Fibroblast of the aortic adventitia (primary cell): ENCODE data around the gene MMD2. TPM values are rescaled to one million over a fixed set of nuclear protein-coding genes. Genes with fewer than 3 reads are reported as not detected.

ENCODE experiments used
- DNase-seq: peaks from one replicate; pipeline ENCODE4 v3.0.0-alpha.2; 2010; ENCODE audit warnings: low read depth
- H3K4me3 ChIP-seq: 2 replicates; pipeline ENCODE4 v1.5.1; 2011; ENCODE audit warnings: low read depth, mild to moderate bottlenecking, control low read depth, low read length, moderate library complexity
- total RNA-seq: library from RNA; depleted of rRNA; stranded (reverse); fragments of >200 nt; gene quantifications from 2 replicates; pipeline ENCODE4 v1.2.3, GENCODE V29; 2012; ENCODE audit warnings: low replicate concordance
- TF ChIP-seq, protein P1 (sequence below): IDR thresholded peaks from 2 replicates; pipeline ENCODE4 v1.5.1; 2011; ENCODE audit warnings: mild to moderate bottlenecking, low read length, control low read depth, inconsistent platforms; ENCODE audit not compliant: insufficient read depth

MMD2 gene
- total RNA-seq, 1 donor: not detected

DNA sequence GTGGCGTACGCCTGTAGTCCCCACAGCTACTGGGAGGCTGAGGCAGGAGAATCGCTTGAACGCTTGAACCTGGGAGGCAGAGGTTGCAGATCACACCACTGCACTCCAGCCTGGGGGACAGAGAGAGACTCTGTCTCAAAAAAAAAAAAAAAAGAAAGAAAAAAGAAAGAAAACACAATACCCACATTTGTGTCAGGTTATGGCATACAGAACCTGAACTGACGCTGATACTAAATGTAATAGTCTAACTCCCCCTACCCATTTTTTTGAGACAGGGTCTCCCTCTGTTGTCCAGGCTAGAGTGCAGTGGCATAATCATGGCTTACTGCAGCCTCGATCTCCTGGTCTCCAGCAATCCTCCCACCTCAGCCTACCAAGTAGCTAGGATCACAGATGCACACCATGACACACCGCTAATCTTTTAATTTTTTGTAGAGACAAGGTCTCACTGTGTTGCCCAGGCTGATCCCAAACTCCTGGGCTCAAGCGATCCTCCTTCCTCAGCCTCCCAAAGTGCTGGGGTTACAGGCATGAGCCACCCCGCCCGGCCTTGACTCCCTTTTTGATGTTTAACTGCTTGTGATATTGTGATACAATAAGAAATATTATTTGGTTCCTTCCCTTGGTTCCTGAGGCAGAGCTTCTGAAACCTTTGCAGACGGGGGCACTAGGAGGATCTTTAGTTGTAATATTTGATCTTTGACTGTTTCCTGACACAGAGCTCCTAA, 6.5 kb upstream of the MMD2 start:
- TF ChIP-seq, protein P1, sequence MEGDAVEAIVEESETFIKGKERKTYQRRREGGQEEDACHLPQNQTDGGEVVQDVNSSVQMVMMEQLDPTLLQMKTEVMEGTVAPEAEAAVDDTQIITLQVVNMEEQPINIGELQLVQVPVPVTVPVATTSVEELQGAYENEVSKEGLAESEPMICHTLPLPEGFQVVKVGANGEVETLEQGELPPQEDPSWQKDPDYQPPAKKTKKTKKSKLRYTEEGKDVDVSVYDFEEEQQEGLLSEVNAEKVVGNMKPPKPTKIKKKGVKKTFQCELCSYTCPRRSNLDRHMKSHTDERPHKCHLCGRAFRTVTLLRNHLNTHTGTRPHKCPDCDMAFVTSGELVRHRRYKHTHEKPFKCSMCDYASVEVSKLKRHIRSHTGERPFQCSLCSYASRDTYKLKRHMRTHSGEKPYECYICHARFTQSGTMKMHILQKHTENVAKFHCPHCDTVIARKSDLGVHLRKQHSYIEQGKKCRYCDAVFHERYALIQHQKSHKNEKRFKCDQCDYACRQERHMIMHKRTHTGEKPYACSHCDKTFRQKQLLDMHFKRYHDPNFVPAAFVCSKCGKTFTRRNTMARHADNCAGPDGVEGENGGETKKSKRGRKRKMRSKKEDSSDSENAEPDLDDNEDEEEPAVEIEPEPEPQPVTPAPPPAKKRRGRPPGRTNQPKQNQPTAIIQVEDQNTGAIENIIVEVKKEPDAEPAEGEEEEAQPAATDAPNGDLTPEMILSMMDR: no peak
- no peak overlapping the region for H3K4me3 ChIP-seq
- no peak for DNase-seq

DNA sequence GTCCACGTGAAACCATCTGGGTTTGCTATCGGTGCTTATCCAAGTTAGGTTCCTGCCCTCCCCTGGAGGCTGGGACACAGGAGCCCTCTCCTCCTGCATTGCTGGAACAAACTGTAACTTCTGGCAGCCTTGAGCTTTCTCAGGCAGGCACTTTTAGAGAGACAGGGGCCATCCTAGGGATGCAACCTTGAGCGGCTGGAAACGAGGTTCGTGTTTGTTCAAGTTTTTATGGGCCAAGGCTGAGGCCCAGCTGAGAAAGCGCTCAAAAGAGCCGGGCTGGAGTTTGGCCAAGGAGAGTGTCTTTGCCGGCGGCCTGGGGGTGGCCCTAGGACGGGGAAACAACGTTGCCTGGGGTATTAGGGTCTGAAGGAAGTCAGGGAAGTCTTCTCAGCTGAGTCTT, 5.5 kb upstream of the MMD2 start:
- TF ChIP-seq, protein P1: no peak
- no peak overlapping the region for H3K4me3 ChIP-seq
- no peak for DNase-seq

DNA sequence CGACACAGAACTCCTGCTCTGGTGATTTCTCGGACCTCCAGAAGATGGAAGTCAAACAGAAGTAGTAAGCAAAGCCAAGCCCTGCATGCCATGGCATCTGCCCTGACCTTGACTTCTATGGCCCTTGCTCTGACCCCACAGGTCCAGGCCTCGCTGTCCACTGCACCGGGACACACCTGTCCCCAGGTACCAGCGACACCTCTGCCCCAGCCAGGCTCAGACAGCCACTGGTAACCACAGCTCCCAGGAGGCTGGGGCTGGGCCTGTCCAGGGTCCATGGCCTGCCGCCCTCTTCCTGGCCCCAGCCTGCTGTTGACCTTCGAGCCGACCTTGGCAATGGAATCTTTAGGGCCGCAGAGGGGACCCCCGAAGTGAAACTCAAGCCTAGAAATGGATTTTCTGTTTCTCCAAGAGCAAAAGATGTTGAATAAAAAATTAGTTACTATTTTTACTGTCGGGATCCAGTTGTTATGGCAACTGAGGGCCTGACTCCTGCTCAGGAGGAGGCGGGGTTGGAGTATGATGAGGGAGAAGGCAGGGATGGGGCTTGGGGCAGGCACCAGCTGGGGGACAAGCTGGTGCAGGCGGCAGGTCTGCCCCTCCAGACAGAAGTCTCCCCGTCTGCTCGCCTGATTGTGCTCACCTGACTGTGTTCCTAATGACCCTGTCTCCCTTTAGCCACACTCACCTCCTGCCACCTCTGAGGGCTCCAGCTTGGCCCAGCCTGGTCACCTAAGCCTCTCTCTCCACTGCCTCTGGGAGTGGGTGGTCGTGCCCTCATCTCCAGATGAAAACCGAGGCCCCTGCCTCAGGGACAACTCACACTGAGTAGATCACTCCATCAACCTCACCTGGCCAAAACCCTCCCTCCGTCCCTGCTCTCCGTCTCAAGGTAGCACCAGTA, 4.1 kb upstream of the MMD2 start:
- no peak for DNase-seq
- TF ChIP-seq, protein P1: no peak
- no peak overlapping the region for H3K4me3 ChIP-seq

DNA sequence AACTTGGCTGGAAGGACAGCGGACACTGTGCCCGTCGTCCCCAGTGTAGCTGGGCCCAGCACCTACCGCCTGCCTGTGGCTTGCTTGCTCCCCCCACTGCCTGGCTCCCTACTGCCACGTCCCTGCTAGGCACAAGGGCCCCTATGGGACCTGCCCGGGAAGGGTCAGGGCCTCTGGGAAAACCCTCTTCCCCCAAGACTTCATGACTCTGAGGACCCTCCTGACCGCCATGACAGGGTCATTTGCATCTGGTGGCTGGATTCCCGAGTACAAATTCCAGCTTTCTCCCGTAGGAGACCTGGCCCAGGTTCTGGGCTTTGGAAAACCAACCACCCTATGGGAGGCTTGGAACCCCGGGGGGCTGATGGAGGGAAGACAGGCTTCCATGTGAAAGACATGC, 1.4 kb upstream of the MMD2 start:
- TF ChIP-seq, protein P1: no peak
- no peak for DNase-seq

DNA sequence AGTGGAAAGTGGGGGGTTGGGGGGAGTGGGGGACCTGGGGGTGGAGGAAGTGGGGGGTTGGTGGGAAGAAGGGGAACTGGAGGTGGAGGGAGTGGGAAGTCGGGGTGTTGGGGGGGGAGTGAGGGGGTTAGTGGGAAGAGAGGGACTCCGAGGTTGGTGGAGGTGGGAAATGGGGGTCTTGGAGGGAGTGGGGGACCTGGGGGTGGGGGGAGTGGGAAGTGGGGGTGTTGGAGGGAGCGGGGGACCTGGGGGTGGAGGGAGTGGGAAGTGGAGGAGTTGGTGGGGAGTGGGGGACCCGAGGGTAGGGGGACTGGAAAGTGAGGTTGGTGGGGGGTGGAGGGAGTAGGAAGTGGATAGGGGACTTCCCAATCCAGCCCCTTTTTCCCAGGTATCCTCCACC, 906 bp upstream of the MMD2 start:
- no peak for DNase-seq
- TF ChIP-seq, protein P1: no peak

More for the DNA sequence above, 1.4 kb upstream of the MMD2 start:
- H3K4me3 ChIP-seq: no peak overlapping the region

DNA sequence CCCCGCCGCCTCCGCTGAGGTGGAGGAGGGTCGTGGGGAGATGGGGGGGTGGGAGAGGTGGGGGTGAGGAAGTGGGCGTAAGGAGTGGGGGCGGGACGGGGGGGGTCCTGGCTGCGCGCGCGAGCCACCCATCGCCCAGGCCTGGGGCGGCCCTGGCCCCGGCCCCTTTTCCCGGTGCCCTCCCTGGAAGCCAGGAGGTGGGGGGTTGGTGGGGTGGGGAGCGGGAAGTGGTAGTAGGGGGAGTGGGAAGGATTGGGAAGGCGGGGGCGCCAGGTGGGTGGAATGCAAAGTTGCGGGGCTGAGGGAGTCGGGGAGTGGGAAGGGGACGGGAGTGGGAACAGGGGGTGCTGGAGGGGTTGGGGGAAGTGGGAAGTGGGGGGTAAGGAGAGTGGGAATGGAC, 319 bp upstream of the MMD2 start:
- TF ChIP-seq, protein P1: no peak
- no peak overlapping the region for H3K4me3 ChIP-seq
- no peak for DNase-seq

More for the DNA sequence above, 906 bp upstream of the MMD2 start:
- no peak overlapping the region for H3K4me3 ChIP-seq
